Fibroblast of gingiva (primary cell): ENCODE measurements around the gene MAGEE2.
"Not testable (repeated sequence)": the region's sequence is repeated elsewhere in the genome, so short reads cannot be mapped to it uniquely, and the experiment has no call there.

Experiments used
- DNase-seq: peaks from one replicate; pipeline ENCODE4 v3.0.0-alpha.2; 2011; ENCODE audit warnings: low read depth

The MAGEE2 gene

GRCh38 chrX:75784680-75785491 is at the start of gene MAGEE2:
Gene MAGEE2 (minus strand): TSS chrX:75785254. CDS start chrX:75785051, 203 bp downstream.
- DNase-seq: no peak

GRCh38 chrX:75786290-75786689 is 1.2 kb upstream of the MAGEE2 start:
- DNase-seq: no peak

- DNase-seq: no peak
These were observed 3.4 kb downstream of the MAGEE2 start for GRCh38 chrX:75781611-75782010.

- not testable (repeated sequence) for DNase-seq
These were observed 17.0 kb downstream of the MAGEE2 start for GRCh38 chrX:75768063-75768462.

GRCh38 chrX:75748431-75748830 is 36.6 kb downstream of the MAGEE2 start:
- no peak for DNase-seq

GRCh38 chrX:75746891-75747639 is 38.0 kb downstream of the MAGEE2 start:
- DNase-seq: peak; percentile 1
